ENCODE data around the gene PPP1R9A.

Gene PPP1R9A

DNA sequence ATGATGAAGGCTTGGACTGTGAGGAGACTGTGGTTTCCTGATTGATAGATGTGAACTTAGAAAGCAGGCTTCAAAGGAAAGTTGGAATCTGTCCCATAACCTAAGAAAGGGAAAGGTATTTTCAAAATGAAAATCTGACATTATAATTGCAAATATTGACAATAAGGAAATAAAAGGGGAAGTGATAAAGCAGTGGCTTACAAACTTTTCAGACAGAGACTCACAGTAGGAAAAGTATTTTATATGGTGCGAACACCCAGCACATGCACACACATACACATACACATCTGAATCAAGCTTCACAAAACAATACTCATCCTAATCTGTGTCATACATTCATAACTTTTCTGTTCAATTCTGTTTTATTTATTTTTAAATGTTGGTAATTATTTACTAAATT is 412.2 kb downstream of the PPP1R9A start:
- TF ChIP-seq, protein P1, sequence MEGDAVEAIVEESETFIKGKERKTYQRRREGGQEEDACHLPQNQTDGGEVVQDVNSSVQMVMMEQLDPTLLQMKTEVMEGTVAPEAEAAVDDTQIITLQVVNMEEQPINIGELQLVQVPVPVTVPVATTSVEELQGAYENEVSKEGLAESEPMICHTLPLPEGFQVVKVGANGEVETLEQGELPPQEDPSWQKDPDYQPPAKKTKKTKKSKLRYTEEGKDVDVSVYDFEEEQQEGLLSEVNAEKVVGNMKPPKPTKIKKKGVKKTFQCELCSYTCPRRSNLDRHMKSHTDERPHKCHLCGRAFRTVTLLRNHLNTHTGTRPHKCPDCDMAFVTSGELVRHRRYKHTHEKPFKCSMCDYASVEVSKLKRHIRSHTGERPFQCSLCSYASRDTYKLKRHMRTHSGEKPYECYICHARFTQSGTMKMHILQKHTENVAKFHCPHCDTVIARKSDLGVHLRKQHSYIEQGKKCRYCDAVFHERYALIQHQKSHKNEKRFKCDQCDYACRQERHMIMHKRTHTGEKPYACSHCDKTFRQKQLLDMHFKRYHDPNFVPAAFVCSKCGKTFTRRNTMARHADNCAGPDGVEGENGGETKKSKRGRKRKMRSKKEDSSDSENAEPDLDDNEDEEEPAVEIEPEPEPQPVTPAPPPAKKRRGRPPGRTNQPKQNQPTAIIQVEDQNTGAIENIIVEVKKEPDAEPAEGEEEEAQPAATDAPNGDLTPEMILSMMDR (IDR thresholded peaks at IDR 0.05; ENCODE audit: low read depth, low read length): no peak
- no peak overlapping the region for H3K4me3 ChIP-seq (ENCODE audit: low read depth, low read length)

DNA sequence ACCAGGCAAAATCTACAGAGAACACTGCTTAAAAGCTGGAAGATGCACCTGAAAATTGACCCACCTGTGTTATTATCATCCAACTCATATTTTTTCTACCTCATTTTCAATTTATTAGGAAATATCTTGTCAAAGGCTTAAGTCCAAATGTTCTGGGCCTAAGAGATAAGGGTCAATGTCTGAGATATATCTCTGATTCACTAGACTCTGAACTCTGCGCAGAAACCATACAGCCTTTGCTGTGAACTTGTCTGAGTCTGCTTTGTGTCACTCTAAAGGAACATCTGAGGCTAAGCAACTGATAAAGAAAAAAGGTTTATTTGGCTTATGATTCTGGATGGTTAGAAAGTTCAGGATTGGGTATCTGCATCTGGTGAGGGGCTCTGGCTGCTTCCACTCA is 413.3 kb downstream of the PPP1R9A start:
- TF ChIP-seq, protein P1 (IDR thresholded peaks at IDR 0.05; ENCODE audit: low read depth, low read length): no peak
- no peak overlapping the region for H3K4me3 ChIP-seq (ENCODE audit: low read depth, low read length)

- no peak overlapping the region for H3K4me3 ChIP-seq (ENCODE audit: low read depth, low read length)
- TF ChIP-seq, protein P1 (IDR thresholded peaks at IDR 0.05; ENCODE audit: low read depth, low read length): no peak
Measured at GRCh38 chr7:95321720-95322119, 414.3 kb downstream of the PPP1R9A start.

DNA sequence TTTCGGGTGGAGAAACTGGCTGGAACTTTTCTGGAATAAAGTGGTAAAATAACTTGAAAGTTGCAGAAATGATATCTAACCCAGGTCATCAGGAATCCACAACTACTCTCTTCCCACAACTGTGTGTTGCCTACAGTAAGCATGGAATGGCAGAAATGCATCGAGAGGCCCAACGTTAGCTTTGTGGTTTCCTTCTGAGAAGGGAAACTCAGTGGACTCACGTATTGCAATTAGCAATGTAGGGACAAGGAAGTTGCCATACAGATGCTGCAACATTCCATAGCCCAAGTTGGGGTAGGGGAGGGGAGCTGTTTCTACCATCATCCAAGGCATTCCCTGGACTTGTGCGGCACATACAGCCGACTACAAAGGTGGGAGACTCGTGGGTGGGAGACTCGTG is 415.0 kb downstream of the PPP1R9A start:
- H3K4me3 ChIP-seq (ENCODE audit: low read depth, low read length): no peak overlapping the region
- TF ChIP-seq, protein P1 (IDR thresholded peaks at IDR 0.05; ENCODE audit: low read depth, low read length): no peak

- TF ChIP-seq, protein P1 (IDR thresholded peaks at IDR 0.05; ENCODE audit: low read depth, low read length): no peak
- H3K4me3 ChIP-seq (ENCODE audit: low read depth, low read length): no peak overlapping the region
Measured at GRCh38 chr7:95322854-95323253, 415.5 kb downstream of the PPP1R9A start.

GRCh38 chr7:95323410-95324129 is 416.2 kb downstream of the PPP1R9A start:
- H3K4me3 ChIP-seq (ENCODE audit: low read depth, low read length): no peak overlapping the region
- TF ChIP-seq, protein P1 (IDR thresholded peaks at IDR 0.05; ENCODE audit: low read depth, low read length): no peak

DNA sequence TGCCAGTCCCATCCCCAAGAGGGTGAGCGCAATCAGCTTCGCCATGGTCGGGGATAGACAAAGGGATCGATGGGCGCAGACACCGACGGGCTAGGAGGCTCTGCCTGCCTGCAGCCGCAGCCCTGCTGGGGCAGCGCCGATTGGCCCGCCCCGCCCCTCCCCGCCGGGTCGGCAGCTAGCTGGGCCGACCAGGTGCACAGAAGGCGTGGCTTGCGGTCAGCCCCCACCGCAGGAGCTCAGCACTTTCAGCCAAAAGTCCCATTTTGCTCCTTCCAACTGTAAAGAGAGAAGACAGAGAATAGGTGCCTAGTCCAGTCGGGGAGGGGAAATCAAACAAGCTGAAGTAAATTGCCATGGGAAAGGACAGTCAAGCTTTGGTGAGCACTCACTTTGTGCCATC is 417.0 kb downstream of the PPP1R9A start, which contains the start of gene PON1:
TSS of gene PON1 (minus strand) at position 102 of the 400 bp plus-strand sequence. CDS start at position 45, 57 bp downstream.
- TF ChIP-seq, protein P1 (IDR thresholded peaks at IDR 0.05; ENCODE audit: low read depth, low read length): no peak
- H3K4me3 ChIP-seq (ENCODE audit: low read depth, low read length): no peak within 1 kb of the TSS

Measured in WI38 (cell line).